Inflammatory macrophage treated with lipopolysaccharide for 4 hours (primary cell): ENCODE data around the gene IL22.

Experiments used
- DNase-seq: peaks from one replicate; pipeline ENCODE4 v3.0.0-alpha.2; 2020

IL22 gene

DNA sequence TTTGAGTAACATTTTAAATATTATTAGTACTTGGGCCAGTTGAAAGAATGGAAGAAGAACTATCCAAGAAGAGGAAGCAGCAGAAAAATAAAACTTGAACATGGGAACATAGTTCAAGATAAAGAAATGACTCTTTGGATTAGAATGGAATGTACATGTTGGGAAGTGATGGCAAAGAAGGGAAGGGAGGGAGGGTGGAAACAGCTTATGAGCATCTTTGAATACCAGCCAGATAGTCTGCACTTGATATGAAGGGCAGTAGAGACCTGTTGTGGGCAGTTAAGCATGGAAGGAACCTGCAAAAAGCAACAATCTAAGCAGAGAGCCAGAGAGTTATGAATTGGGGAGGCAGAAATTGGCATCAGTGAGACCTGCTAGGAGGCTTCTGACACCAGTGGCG lies 10.0 kb upstream of the IL22 start:
- DNase-seq: no peak

DNA sequence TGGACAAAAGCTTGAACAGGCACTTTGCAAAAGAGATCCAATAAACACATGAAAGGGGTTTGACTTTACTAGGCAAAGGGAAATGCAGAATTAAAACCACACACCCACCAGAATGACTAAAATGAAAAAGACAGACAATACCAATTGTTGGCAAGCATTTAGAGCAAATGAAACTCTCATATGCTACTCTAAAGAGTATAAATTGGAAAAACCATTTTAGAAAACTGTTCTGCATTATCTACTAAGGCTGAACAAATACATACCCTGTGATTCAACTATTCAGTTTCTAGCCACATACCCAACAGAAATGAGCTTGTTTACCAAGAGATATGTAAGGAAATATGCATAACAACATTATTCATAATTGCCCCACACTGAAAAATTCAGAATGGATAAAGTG lies 8.5 kb upstream of the IL22 start:
- no peak for DNase-seq

GRCh38 chr12:68260153-68260552 lies 6.7 kb upstream of the IL22 start:
- no peak for DNase-seq

DNA sequence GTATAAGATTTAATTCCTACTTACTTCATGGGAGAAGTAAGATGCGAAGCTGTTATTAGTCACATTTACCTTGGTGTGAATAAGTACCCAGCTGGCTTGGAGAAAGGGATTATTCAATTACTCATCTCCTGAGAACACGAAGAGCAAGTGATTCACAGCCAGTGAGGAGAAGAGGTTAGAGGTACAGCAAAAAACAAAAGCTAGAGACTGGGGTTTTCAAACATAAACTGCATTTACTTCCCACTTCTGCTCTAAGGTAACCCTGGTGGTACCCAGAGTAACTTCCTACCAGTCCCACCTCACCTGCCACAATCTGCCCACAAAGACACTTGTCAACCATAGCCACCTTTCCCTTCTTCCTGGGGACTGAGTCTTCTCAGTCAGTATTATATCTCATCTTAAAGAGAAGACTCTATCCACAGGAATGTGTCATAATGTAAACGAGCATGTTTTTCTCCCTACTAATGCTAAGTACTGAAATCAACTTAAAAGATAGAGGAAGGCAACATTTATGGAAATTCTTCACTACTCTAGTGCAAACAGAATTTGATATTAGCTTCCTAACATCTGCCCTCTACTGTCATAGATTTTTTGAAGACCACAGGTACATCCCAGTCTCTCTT lies 6.0 kb upstream of the IL22 start:
- DNase-seq: no peak

DNA sequence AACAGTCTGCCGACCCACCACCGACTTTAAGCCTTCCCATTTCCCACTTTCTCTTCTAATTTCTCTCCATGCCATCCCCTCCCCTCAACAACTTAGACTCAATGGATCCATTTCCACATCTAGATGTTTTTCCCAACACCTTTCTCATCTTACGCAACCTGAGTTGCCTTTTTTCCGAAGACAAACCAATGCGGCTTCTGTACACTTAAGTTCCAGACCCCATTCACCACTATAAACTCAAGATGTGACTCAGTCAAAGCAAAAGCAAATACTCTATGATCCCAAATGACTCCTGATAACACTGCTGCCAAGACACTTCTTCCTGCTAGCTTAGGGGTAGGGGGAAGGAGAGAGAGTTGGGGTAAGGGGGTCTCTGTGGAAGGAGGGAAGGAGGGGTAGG lies 1.3 kb downstream of the IL22 start:
- no peak for DNase-seq

DNA sequence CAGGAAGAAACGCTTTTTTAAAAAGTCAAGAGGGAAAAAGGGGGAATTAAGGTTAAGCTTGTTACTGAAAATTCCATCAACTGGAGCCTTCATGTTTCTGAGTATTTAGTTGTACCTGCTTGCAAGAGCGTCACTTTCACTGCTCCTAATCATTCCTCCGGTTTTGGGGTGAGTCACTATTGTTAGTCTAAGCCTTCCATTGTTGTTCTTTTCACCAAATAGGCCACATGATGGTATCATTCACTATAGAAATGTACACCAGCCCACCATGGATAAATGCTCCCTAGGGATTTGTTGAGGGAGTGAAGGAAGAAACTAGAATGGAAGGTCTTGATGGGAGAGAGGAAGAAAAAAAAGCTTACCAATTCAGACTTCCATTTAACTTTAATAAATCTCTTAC lies 3.0 kb downstream of the IL22 start:
- no peak for DNase-seq

- no peak for DNase-seq
Observed at GRCh38 chr12:68247785-68248184, 5.6 kb downstream of the IL22 start.

DNA sequence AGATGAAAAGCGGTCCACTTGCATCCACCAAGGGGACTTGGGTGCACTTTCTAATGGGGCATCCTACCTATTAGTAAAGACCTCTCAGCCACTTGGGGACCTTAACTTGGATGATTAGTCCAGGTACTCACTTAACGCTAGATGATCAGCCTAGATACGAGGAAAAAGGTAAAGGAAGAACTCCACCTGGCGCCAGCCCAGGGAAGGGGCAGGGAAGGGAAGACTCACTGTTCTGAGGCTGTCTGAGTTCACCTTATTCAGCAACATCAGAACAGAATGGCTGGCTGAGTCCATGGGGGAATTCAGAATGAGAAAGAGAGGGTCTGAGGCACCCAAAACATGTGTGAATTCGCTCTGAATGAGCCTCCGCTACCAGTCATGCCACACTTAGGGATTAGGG lies 7.1 kb downstream of the IL22 start:
- DNase-seq: no peak

DNA sequence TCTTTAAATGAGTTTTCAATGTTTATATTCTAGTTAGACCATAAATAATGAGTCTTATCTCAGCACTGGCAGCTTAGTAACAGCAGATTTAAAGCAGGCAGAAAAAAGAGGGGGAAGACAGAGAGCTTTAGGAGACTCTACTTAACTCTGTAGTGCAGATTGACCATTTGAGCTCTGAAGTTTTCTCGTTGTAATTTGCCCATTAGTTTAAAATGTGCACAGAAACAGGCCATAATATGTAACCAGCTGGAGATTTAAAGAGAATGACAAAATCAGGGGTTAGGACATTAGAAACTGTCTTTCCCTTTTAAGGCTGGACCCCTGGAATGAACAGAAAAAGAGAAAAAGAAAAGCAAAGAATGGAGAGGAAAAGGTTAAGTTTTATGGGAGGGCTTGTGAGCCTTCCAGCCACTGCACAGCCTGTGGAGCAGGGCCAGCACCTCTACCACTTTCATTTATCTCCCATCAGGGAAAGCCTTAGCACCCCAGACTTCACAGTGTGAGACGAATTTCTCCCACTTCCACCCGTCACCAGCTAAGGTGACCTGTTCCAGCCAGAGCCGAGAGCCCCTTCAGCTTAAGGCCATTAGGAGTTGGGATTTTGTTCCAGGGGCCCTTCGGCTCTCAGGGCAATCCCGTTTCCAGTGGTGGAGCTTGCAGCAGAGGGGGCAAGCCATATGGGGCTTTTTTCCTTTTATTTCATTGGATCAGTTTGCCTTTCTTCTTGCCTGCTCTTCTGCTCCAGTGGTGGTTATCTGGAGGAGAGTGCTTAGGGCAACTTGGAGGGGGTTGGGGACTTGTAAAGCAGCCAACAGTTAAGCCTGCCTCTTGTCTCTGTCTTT lies 8.0 kb downstream of the IL22 start:
- DNase-seq: no peak

DNA sequence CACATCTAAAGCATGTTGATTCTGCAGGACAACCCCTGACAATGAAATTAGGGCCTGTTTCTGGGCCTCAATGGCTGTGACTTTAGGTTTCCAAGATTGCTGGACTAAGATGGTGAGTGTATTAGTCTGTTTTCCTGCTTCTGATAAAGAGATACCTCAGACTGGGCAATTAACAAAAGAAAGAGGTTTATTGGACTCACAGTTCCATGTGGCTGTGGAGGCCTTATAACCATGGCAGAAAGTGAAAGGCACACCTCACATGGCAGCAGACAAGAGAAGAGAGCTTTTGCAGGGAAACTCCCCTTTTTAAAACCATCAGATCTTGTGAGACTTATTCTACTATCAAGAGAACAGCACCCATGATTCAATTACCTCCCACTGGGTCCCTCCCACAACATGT lies 10.6 kb downstream of the IL22 start:
- DNase-seq: peak; percentile 23

DNA sequence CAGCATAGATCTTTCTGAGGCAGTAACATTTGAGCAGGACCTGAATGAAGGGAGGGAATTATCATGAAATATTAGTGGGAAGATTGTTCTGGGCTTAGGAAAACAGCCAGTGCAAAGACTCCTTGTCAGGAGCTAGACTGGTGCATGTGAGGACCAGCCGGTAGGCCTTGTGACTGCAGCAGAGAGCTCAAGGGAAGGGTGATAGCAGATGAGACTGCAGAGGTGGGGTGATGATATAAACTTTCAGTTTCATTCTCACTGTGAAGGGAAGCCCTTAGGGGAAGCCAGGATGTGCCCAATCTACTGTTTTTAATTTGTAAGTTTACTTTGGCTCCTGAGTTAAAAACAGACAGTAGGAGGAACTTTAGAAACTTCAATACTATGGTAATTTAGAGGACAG lies 12.4 kb downstream of the IL22 start:
- DNase-seq: peak; percentile 89

DNA sequence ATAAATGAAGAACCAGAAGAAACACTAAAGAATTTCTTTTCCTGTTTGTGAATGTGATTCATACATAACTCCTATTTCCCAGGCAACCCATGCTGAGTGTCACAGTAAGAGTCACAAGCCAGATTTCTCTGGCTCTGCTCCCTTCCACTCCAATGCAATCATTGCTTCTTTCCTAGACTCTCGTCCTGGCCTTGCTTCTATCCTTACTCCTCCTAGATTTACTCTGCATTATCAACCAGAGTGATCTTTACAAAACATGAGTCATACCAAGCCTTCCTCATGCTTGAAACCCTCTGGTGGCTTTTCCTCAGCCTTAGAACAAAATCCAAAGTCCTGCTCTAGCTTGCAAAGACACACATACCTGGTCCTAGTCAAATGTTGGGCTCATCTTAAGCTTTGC lies 13.3 kb downstream of the IL22 start:
- peak; percentile 59 for DNase-seq

DNA sequence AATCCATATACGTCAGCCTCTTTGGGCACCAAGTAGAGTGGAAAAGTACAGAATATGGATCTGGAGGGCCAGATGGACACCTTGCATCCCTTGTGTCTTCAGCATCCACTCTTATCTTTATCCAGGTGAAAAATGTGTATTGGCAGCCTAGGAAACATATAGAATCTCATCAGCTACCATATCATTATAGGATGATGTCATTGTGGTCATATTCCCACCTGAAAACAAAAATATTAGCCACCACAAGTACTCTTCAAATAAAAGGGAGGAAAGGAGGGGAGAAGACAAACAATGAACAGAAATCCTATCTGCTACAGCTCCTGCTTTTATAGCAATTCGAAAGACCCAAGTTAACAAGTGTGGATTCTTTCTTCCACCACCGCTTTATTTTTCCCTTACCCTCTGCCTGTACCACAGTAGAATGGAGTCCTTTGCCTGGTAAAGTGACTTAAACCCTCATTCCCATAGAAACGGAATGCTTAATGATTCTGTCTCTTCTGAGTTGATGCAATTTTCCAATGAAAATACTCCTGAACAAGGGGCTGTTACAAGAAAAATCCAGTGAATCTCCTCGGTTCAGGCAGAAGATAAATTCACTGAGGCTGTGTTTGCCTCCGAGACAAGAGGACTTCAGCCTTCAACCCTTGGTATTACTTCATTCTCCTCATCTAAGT lies 14.0 kb downstream of the IL22 start:
- no peak for DNase-seq

- DNase-seq: no peak
Observed at GRCh38 chr12:68237619-68238018, 15.8 kb downstream of the IL22 start.

- DNase-seq: peak; percentile 40
Observed at GRCh38 chr12:68237078-68237477, 16.3 kb downstream of the IL22 start.

GRCh38 chr12:68236421-68237059 lies 16.9 kb downstream of the IL22 start:
- peak; percentile 51 for DNase-seq

GRCh38 chr12:68235576-68235975 lies 17.8 kb downstream of the IL22 start:
- peak; percentile 11 for DNase-seq

DNA sequence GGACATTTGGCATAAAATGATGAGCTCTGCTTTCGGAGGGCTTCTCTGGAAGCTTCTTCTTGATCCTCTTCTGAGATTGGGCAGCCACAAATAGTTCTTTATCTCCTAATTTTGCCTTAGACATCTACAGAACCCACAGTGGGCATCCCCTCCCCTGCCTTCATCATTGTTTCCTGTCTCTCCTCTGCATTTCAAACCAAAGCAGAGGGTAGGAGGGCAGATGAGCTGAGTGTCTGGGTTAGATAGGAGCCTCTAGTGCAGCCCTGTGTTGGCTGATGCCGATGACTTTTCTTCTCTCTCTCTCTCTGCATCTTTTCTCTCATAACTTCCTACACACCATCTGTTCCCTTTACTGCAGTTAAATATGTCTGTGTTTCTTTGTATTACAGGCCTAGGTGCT lies 19.3 kb downstream of the IL22 start:
- DNase-seq: no peak

- no peak for DNase-seq
Observed at GRCh38 chr12:68233498-68233897, 19.9 kb downstream of the IL22 start.

GRCh38 chr12:68231691-68232090 lies 21.7 kb downstream of the IL22 start:
- no peak for DNase-seq

- no peak for DNase-seq
Observed at GRCh38 chr12:68231229-68231628, 22.2 kb downstream of the IL22 start.

DNA sequence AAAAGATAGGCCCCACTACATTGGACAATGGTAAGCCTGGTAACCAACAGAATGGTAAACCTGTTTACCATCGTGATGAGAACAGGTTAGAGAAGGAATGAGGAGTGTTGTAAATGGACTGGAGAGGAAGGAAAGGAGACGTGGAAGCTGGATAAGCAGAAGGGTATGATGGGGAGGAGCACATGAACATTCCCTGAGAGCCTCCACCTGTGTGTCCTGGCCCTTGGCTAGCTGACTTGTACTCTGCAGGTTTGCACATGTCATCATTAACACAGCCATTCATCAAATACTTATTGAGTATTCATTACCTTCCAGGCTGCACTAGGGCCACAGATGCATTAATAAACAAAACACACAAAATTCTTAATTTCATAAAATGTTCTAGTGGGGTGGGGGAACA lies 23.4 kb downstream of the IL22 start:
- DNase-seq: no peak

GRCh38 chr12:68227356-68227755 lies 26.0 kb downstream of the IL22 start:
- no peak for DNase-seq
